KOPT-K1 (cell line): ENCODE results near the gene SH2D3C.
A peak's percentile ranks its signal among the peaks of the same experiment; 100 is the strongest.

Experiments
- H3K27ac ChIP-seq: fragments of 200-600 bp; sonication (generic); 2 replicates; pipeline ENCODE4 v1.5.1; 2016; ENCODE audit warnings: antibody characterized with exemption, mild to moderate bottlenecking, low read depth, low read length; ENCODE audit not compliant: poor library complexity, severe bottlenecking
- H3K36me3 ChIP-seq: fragments of 200-600 bp; sonication (generic); 2 replicates; pipeline ENCODE4 v1.5.1; 2017; ENCODE audit warnings: antibody characterized with exemption, mild to moderate bottlenecking, low read length, moderate library complexity; ENCODE audit not compliant: insufficient read depth
- H3K9me3 ChIP-seq: fragments of 200-600 bp; sonication (generic); 2 replicates; pipeline ENCODE4 v1.5.1; 2017; ENCODE audit warnings: antibody characterized with exemption, low read length, mild to moderate bottlenecking; ENCODE audit not compliant: insufficient read depth, poor library complexity, severe bottlenecking

Gene SH2D3C, protein sequence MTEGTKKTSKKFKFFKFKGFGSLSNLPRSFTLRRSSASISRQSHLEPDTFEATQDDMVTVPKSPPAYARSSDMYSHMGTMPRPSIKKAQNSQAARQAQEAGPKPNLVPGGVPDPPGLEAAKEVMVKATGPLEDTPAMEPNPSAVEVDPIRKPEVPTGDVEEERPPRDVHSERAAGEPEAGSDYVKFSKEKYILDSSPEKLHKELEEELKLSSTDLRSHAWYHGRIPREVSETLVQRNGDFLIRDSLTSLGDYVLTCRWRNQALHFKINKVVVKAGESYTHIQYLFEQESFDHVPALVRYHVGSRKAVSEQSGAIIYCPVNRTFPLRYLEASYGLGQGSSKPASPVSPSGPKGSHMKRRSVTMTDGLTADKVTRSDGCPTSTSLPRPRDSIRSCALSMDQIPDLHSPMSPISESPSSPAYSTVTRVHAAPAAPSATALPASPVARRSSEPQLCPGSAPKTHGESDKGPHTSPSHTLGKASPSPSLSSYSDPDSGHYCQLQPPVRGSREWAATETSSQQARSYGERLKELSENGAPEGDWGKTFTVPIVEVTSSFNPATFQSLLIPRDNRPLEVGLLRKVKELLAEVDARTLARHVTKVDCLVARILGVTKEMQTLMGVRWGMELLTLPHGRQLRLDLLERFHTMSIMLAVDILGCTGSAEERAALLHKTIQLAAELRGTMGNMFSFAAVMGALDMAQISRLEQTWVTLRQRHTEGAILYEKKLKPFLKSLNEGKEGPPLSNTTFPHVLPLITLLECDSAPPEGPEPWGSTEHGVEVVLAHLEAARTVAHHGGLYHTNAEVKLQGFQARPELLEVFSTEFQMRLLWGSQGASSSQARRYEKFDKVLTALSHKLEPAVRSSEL

GRCh38 chr9:127778280-127779135 is at the start of gene SH2D3C:
SH2D3C (minus strand) TSS chr9:127778666; CDS start chr9:127778627, 39 bp downstream.
- Histone ChIP-seq H3K36me3 (peaks cover 13% of the 10 kb centered on the region), H3K27ac (peak within 1 kb of the TSS; percentile 99), H3K9me3 (no peaks in the 10 kb centered on the region)

GRCh38 chr9:127826253-127826913 is 47.9 kb upstream of the SH2D3C start:
- Histone ChIP-seq H3K36me3 (no peaks in the 10 kb centered on the region), H3K9me3 (no peaks in the 10 kb centered on the region), H3K27ac (no peak overlapping the region)

DNA sequence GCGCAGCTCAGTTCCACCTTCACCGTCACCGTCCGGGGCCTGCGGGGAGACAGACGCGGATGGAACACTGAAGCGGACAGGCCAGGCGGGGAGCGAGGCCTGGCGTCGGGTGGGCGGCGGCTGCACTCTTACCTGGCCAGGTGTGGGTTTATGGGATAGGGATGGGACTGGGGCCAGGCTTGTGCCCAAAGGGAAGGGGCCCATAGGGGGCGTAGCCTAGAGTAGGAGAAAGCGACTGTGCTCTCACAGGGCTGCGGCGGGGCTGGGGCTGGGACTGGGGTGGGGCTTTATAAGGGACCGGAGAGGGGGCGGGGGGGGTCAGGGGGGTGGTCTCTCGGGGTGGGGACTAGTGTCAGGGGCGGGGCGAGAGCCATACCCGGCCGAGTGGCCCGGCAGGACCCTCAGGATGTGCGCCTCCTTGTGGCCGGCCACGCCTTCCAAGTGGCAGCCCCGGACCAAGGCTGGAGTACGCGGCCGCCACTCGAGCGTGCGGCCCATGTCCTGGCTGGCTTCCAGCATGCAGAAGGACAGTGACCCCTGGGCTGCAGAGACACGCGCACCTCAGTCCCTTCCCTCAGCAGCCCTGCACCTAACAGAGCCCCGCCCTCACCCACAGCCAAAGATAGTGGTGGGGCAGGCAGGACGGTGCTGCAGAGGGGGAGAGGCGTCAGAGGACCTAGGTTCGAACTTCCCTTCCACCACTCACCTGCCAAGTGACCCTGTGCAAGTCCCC is 47.0 kb upstream of the SH2D3C start:
- H3K27ac ChIP-seq, result no peak overlapping the region
- no peaks in the 10 kb centered on the region for H3K36me3 ChIP-seq
- no peaks in the 10 kb centered on the region for H3K9me3 ChIP-seq

- Histone ChIP-seq H3K27ac (no peak overlapping the region), H3K9me3 (no peaks in the 10 kb centered on the region), H3K36me3 (peaks cover 20% of the 10 kb centered on the region; the same call in 1 of the 2 replicates)
These were observed 43.6 kb upstream of the SH2D3C start for GRCh38 chr9:127822108-127822507.

DNA sequence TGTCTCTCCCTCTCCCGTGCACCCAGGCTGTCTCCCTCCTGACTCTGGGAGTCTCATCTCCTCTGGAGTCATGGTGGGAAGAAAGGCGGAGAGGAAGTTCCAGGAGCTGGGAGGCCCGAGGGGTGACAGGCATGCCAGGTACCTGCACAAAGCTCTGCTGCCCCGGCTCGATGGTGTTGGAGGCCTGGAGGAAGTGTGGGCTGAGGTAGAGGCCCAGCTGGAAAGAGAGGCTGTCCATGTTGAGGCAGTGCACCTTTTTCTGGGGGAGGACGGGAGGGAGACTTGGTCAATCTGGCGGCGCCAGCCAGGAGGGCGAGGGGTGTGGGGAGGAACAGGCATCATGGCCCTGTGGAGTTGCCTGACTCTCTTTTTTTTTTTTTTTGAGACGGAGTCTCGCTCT is 40.1 kb upstream of the SH2D3C start:
- no peak overlapping the region for H3K27ac ChIP-seq
- H3K36me3 ChIP-seq, result peaks cover 53% of the 10 kb centered on the region
- no peaks in the 10 kb centered on the region for H3K9me3 ChIP-seq

GRCh38 chr9:127817881-127818434 is 39.5 kb upstream of the SH2D3C start:
- H3K27ac ChIP-seq, result no peak overlapping the region
- peaks cover 60% of the 10 kb centered on the region for H3K36me3 ChIP-seq
- H3K9me3 ChIP-seq, result no peaks in the 10 kb centered on the region

GRCh38 chr9:127816728-127817127 is 38.3 kb upstream of the SH2D3C start:
- Histone ChIP-seq H3K27ac (no peak overlapping the region), H3K36me3 (peaks cover 72% of the 10 kb centered on the region), H3K9me3 (no peaks in the 10 kb centered on the region)

- Histone ChIP-seq H3K27ac (no peak overlapping the region), H3K36me3 (peaks cover 75% of the 10 kb centered on the region), H3K9me3 (no peaks in the 10 kb centered on the region)
These were observed 37.9 kb upstream of the SH2D3C start for GRCh38 chr9:127816362-127816725.

DNA sequence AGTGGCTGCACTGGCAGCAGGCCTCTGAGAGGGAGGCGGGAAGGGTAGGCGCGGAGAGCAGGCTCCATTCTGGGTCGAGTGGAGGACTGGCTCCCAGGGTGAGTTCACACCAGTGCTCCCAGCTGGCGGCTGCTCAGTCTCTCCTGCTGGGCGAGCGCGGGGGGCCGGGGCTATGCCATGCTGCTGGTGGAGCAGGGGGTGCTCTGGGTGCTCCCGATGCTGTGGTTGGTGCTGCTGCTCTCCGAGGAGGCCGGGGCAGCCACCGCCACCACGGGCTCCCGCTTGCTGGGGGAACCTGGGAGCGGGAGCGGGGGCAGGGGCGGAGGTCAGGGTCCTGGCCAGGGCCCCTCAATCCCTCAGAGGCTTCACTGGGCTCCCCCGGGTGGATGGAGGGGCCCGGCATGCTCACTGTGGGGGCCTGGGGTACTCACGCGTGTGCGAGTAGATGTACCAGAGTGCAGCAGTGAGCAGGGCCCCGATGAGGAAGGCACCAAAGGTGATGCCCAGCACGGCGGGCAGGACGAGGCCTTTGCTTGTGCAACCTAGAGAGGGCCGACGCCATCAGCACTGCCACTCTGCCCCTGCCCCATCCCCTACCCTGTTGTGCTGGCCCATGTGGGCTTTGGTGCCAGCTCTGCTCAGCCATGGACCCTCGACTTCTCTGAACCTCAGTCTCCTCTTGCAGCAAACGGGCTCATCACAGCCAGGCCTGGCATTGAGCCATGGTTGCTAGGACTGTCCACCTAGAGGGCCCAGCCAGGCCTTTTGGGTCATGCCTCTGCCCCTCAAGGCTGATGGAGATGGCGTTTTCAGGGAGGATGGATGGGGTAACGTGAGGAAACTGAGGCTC is 37.3 kb upstream of the SH2D3C start:
- Histone ChIP-seq H3K27ac (no peak overlapping the region), H3K36me3 (peaks cover 78% of the 10 kb centered on the region), H3K9me3 (no peaks in the 10 kb centered on the region)

DNA sequence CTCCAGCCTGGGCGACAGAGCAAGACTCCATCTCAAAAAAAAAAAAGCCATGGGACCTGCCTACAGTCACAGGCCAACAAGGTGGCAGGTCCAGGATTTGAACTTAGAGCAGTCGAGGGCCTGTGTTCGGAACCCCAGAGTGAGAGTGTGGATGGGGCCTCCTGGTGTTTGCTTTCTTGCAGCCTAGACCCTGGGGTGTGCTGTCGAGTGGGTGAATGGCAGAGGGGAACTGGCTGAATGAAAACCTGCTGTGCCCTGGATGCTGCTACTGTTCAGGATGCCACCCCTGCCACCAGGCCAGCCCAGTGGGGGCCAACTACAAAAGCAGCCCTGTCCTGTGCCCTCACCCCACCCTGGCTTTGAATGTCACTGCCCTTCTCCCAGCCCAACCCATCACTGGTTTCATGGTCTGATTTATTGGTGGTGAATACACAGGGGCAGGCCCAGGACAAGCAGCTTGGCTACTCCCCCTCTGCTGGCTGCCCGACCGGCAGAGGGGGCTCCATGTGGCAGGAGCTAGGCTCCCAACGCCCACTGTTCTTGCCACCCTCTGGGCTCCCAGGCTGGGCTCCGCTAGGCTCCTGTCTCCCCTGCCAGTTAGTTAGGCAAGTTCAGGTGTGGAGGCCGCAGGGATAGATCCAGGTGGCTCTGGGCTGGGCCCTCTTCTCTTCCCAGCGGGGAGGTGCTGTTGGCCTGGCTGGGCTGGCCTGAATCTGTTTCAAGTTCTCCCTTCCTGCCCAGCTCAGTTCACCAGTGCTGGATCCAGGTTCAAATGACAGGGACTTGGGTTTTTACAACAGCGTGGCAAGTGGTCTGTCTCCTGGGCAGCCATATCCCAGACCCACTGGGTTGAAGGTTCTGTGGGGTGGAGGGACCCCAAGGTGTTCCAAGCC is 36.4 kb upstream of the SH2D3C start:
- no peaks in the 10 kb centered on the region for H3K9me3 ChIP-seq
- H3K36me3 ChIP-seq, result peaks cover 84% of the 10 kb centered on the region
- no peak overlapping the region for H3K27ac ChIP-seq

DNA sequence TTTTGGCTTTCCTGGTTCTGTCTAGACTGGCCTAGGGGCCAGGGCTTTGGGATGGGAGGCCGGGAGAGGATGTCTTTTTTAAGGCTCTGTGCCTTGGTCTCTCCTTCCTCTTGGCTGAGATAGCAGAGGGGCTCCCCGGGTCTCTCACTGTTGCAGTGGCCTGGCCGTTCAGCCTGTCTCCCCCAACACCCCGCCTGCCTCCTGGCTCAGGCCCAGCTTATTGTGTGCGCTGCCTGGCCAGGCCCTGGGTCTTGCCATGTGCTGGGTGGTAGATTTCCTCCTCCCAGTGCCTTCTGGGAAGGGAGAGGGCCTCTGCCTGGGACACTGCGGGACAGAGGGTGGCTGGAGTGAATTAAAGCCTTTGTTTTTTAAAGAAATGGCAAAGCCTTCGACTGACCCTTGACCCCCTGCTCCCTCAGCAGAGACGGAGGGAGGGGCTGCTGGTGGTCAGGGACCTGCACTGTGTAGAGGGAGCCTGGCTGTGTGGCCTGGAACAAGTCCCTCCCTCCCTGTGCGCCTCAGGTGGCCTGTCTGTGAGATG is 35.3 kb upstream of the SH2D3C start:
- Histone ChIP-seq H3K9me3 (no peaks in the 10 kb centered on the region), H3K27ac (no peak overlapping the region), H3K36me3 (peaks cover 86% of the 10 kb centered on the region)
